ENCODE results near the gene CFD.

DNA sequence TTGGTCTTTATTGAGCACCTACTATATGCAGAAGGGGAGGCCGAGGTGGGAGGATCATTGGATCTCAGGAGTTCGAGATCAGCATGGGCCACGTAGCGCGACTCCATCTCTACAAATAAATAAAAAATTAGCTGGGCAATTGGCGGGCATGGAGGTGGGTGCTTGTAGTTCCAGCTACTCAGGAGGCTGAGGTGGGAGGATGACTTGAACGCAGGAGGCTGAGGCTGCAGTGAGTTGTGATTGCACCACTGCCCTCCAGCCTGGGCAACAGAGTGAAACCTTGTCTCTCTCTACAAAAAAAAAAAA is 3.8 kb downstream of the CFD start:
- TF ChIP-seq, protein P1, sequence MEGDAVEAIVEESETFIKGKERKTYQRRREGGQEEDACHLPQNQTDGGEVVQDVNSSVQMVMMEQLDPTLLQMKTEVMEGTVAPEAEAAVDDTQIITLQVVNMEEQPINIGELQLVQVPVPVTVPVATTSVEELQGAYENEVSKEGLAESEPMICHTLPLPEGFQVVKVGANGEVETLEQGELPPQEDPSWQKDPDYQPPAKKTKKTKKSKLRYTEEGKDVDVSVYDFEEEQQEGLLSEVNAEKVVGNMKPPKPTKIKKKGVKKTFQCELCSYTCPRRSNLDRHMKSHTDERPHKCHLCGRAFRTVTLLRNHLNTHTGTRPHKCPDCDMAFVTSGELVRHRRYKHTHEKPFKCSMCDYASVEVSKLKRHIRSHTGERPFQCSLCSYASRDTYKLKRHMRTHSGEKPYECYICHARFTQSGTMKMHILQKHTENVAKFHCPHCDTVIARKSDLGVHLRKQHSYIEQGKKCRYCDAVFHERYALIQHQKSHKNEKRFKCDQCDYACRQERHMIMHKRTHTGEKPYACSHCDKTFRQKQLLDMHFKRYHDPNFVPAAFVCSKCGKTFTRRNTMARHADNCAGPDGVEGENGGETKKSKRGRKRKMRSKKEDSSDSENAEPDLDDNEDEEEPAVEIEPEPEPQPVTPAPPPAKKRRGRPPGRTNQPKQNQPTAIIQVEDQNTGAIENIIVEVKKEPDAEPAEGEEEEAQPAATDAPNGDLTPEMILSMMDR (conservative IDR thresholded peaks at IDR 0.05; ENCODE audit: low read depth in 2 of 2) = no peak
- no peak for TF ChIP-seq EZH2 (IDR thresholded peaks at IDR 0.05; ENCODE audit: low read depth, unreplicated experiment)
- no peak for TF ChIP-seq POLR2AphosphoS5 (IDR thresholded peaks at IDR 0.05; ENCODE audit: low read depth)
- TF ChIP-seq, protein P2, sequence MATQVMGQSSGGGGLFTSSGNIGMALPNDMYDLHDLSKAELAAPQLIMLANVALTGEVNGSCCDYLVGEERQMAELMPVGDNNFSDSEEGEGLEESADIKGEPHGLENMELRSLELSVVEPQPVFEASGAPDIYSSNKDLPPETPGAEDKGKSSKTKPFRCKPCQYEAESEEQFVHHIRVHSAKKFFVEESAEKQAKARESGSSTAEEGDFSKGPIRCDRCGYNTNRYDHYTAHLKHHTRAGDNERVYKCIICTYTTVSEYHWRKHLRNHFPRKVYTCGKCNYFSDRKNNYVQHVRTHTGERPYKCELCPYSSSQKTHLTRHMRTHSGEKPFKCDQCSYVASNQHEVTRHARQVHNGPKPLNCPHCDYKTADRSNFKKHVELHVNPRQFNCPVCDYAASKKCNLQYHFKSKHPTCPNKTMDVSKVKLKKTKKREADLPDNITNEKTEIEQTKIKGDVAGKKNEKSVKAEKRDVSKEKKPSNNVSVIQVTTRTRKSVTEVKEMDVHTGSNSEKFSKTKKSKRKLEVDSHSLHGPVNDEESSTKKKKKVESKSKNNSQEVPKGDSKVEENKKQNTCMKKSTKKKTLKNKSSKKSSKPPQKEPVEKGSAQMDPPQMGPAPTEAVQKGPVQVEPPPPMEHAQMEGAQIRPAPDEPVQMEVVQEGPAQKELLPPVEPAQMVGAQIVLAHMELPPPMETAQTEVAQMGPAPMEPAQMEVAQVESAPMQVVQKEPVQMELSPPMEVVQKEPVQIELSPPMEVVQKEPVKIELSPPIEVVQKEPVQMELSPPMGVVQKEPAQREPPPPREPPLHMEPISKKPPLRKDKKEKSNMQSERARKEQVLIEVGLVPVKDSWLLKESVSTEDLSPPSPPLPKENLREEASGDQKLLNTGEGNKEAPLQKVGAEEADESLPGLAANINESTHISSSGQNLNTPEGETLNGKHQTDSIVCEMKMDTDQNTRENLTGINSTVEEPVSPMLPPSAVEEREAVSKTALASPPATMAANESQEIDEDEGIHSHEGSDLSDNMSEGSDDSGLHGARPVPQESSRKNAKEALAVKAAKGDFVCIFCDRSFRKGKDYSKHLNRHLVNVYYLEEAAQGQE (IDR thresholded peaks at IDR 0.05; ENCODE audit: unreplicated experiment) = no peak
- no peak for TF ChIP-seq JUNB (IDR thresholded peaks at IDR 0.05; ENCODE audit: unreplicated experiment)
- TF ChIP-seq ZNF114 (CRISPR knock-in tag; IDR thresholded peaks at IDR 0.05) = no peak
- TF ChIP-seq CREB1 (CRISPR knock-in tag; IDR thresholded peaks at IDR 0.05; ENCODE audit: low read depth) = no peak

Data from GM23338 (cell line).